ENCODE measurements around the gene PCDHGA12.
"Not testable (repeated sequence)": the region's sequence is repeated elsewhere in the genome, so short reads cannot be mapped to it uniquely, and the experiment has no call there.

Gene PCDHGA12

GRCh38 chr5:141409598-141410306 lies 20.6 kb upstream of the PCDHGA12 start:
- DNase-seq, result no peak

GRCh38 chr5:141411575-141411974 lies 18.7 kb upstream of the PCDHGA12 start:
- no peak for DNase-seq

GRCh38 chr5:141412854-141413539 lies 17.3 kb upstream of the PCDHGA12 start, which contains the start of gene PCDHGA10:
TSS of gene PCDHGA10 (plus strand) at chr5:141412987. CDS start at chr5:141413176, 189 bp downstream.
- peak; percentile 58 to 61 for DNase-seq

- DNase-seq, result no peak
Observed at GRCh38 chr5:141413540-141414069, 16.7 kb upstream of the PCDHGA12 start.

DNA sequence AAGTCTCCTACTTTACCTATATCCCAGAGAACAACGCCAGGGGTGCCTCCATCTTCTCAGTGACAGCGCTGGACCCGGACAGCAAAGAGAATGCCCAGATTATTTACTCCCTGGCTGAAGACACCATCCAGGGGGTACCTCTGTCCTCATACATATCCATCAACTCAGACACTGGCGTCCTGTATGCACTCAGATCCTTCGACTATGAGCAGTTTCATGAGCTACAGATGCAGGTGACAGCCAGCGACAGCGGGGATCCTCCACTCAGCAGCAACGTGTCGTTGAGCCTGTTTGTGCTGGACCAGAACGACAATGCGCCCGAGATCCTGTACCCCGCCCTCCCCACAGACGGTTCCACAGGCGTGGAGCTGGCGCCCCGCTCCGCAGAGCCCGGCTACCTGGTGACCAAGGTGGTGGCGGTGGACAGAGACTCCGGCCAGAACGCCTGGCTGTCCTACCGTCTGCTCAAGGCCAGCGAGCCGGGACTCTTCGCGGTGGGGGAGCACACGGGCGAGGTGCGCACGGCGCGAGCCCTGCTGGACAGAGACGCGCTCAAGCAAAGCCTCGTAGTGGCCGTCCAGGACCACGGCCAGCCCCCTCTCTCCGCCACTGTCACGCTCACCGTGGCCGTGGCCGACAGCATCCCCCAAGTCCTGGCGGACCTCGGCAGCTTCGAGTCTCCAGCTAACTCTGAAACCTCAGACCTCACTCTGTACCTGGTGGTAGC lies 15.6 kb upstream of the PCDHGA12 start:
- not testable (repeated sequence) for DNase-seq

- not testable (repeated sequence) for DNase-seq
Observed at GRCh38 chr5:141415275-141415618, 15.1 kb upstream of the PCDHGA12 start.

- DNase-seq, result peak; percentile 49 to 72
Observed at GRCh38 chr5:141417494-141418172, 12.7 kb upstream of the PCDHGA12 start, which contains the start of gene PCDHGB7. TSS of gene PCDHGB7 (plus strand) at chr5:141417677. CDS start at chr5:141417860, 183 bp downstream.

DNA sequence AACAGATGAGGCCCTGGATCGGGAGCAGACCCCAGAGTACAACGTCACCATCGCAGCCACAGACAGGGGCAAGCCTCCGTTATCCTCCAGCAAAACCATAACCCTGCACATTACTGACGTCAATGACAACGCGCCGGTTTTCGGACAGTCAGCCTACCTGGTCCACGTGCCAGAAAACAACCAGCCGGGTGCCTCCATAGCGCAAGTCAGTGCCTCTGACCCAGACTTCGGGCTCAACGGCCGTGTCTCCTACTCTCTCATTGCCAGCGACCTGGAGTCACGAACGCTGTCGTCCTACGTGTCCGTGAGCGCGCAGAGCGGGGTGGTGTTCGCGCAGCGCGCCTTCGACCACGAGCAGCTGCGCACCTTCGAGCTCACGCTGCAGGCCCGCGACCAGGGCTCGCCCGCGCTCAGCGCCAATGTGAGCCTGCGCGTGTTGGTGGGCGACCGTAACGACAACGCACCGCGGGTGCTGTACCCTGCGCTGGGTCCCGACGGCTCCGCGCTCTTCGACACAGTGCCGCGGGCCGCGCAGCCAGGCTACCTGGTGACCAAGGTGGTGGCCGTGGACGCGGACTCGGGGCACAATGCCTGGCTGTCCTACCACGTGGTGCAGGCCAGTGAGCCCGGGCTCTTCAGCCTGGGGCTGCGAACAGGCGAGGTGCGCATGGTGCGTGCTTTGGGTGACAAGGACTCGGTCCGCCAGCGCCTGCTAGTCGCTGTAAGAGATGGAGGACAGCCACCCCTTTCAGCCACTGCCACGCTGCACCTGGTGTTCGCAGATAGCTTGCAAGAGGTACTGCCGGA lies 11.0 kb upstream of the PCDHGA12 start:
- DNase-seq, result no peak

DNA sequence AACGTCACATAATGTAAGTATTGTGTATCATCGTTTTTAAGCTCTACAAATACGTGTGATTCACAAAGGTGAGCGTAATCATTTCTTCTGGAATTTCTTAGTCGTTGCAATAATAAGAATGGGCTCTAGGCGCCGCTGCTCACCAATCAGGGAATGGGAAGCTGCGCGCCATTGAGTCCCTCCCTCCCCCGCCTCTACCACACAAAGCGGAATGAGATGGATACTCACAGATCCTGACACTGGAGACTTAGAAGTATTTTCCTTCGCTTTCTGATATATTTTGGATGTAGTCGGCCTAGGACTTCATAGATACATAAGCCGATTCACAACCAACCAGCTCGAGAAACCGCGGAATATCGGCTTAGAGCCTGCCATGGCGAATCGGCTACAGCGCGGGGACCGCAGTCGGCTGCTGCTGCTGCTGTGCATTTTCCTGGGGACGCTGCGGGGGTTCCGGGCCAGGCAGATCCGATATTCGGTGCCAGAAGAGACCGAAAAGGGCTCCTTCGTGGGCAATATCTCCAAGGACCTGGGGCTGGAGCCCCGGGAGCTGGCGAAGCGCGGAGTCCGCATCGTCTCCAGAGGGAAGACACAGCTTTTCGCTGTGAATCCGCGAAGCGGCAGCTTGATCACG lies 9.3 kb upstream of the PCDHGA12 start, which contains the start of gene PCDHGA11:
Gene PCDHGA11 (plus strand): TSS at position 197 of the 634 bp plus-strand sequence. CDS start 177 bp downstream, at position 374.
- peak; percentile 42 to 60 for DNase-seq

DNA sequence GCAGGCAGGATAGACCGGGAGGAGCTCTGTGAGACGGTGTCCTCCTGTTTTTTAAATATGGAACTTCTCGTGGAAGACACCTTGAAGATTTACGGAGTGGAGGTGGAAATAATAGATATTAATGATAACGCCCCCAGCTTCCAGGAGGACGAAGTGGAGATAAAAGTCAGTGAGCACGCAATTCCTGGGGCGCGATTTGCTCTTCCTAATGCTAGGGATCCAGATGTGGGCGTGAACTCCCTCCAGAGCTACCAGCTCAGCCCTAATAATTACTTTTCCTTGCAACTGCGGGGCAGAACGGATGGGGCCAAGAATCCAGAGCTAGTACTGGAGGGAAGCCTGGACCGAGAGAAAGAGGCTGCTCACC lies 8.8 kb upstream of the PCDHGA12 start:
- no peak for DNase-seq

DNA sequence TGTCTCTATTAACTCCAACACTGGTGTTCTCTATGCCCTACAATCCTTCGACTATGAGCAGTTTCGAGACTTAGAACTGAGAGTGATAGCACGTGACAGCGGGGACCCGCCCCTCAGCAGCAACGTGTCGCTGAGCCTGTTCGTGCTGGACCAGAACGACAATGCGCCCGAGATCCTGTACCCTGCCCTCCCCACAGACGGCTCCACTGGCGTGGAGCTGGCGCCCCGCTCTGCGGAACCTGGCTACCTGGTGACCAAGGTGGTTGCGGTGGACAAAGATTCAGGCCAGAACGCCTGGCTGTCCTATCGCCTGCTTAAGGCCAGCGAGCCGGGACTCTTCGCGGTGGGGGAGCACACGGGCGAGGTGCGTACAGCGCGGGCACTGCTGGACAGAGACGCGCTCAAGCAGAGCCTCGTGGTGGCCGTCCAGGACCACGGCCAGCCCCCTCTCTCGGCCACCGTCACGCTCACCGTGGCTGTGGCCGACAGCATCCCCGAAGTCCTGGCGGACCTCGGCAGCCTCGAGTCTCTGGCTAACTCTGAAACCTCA lies 7.5 kb upstream of the PCDHGA12 start:
- no peak for DNase-seq

DNA sequence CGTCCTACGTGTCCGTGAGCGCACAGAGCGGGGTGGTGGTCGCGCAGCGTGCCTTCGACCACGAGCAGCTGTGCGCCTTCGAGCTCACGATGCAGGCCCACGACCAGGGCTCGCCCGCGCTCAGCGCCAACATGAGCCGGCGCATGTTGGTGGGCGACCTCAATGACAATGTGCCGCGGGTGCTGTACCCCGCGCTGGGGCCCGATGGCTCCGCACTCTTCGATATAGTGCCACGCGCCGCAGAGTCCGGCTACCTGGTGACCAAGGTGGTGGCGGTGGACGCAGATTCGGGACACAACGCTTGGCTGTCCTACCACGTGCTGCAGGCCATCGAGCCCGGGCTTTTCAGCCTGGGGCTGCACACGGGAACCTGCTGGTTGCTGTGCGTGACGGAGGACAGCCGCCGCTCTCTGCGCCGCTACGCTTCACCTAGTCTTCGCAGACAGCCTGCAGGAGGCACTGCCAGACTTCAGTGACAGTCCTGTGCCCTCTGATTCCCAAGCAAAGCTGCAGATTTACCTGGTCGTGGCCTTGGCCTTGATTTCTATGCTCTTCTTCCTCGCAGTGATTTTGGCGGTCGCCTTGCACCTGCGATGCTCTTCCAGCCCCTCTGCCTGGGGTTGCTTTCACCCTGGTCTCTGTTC lies 2.4 kb upstream of the PCDHGA12 start:
- DNase-seq, result no peak

GRCh38 chr5:141431286-141431685 lies 979 bp downstream of the PCDHGA12 start:
- no peak for DNase-seq

DNA sequence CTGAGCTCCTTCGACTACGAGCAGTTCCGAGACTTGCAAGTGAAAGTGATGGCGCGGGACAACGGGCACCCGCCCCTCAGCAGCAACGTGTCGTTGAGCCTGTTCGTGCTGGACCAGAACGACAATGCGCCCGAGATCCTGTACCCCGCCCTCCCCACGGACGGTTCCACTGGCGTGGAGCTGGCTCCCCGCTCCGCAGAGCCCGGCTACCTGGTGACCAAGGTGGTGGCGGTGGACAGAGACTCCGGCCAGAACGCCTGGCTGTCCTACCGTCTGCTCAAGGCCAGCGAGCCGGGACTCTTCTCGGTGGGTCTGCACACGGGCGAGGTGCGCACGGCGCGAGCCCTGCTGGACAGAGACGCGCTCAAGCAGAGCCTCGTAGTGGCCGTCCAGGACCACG lies 2.0 kb downstream of the PCDHGA12 start:
- DNase-seq, result not testable (repeated sequence)

DNA sequence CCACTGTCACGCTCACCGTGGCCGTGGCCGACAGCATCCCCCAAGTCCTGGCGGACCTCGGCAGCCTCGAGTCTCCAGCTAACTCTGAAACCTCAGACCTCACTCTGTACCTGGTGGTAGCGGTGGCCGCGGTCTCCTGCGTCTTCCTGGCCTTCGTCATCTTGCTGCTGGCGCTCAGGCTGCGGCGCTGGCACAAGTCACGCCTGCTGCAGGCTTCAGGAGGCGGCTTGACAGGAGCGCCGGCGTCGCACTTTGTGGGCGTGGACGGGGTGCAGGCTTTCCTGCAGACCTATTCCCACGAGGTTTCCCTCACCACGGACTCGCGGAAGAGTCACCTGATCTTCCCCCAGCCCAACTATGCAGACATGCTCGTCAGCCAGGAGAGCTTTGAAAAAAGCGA lies 2.4 kb downstream of the PCDHGA12 start:
- not testable (repeated sequence) for DNase-seq

DNA sequence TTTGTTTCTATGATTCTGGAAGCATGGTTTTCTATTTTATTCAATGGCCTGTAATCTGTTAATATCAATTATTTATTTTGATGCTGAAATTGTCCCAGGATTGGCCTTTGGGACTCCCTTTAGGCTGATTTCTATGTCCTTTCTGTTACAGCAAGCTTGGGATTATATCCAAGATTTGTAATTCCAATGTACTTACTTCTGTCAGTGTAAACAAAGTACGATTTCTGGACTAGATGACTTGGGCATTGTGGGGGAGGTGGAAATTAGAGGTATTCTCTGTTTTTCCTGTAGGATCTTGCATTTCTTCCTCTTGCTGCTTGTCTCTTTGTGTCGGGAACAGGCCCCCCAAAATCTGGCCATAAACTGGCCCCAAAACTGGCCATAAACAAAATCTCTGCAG lies 3.7 kb downstream of the PCDHGA12 start:
- DNase-seq, result no peak

- no peak for DNase-seq
Observed at GRCh38 chr5:141437221-141437620, 6.9 kb downstream of the PCDHGA12 start.

- no peak for DNase-seq
Observed at GRCh38 chr5:141439411-141440141, 9.3 kb downstream of the PCDHGA12 start.

- no peak for DNase-seq
Observed at GRCh38 chr5:141440341-141440740, 10.0 kb downstream of the PCDHGA12 start.
